ENCODE results near the gene TNFRSF25. TPM values are rescaled to one million over a fixed set of nuclear protein-coding genes. Genes with fewer than 3 reads are reported as not detected.

The TNFRSF25 gene
- total and polyA plus RNA-seq, 2 of the 8 experiments (the other 6 are each of a cell fraction or from before 2014, with no cell fraction given), result 10.7 to 19.5 TPM

DNA sequence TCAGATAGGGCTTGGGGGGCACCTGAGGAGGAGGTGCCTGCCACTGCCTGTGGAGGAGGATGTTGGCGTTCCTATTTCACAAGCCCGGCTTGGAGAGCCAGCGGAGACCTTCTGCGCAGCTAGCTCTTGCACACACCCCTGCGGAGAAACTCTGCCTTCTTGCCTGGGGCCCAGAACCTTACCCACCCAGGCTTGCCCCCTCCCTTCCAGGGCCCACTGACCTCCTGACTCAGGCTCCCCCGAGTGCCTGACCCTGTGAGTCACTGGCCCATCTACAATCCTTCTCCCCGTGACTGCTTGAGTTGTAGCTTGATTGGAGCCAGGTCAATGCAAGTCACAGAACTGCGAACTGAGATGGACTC is 49.7 kb downstream of the TNFRSF25 start (continued):
- TF ChIP-seq SAP30 (IDR thresholded peaks at IDR 0.05; ENCODE audit: insufficient read depth, insufficient replicate concordance, low read length) (no peak), ZNF274 (IDR thresholded peaks at IDR 0.05; ENCODE audit: borderline replicate concordance, extremely low read depth, low read length) (no peak)

Measured in H1 (cell line).